HepG2 (cell line): ENCODE data around the gene MEF2A.

Experiments used
- POLR2A ChIP-seq, 2 experiments: IDR thresholded peaks; 2 replicates each; pipeline ENCODE4 v1.6.1; 2011; ENCODE audit warnings: low read depth in 2 of 2, low read length in 2 of 2, mild to moderate bottlenecking in 1 of 2, moderate library complexity in 1 of 2; ENCODE audit not compliant: insufficient read depth in 1 of 2
- ZNF552 ChIP-seq: sonication (generic); formaldehyde crosslinking; IDR thresholded peaks from 2 replicates; pipeline ENCODE4 v1.9.0; 2022; ENCODE audit warnings: missing genetic modification reagents, mild to moderate bottlenecking, borderline replicate concordance
- TF ChIP-seq, protein P1 (sequence below): sonication (generic); formaldehyde crosslinking; conservative IDR thresholded peaks from 2 replicates; pipeline ENCODE4 v1.8.1; 2023; ENCODE audit warnings: missing genetic modification reagents

DNA sequence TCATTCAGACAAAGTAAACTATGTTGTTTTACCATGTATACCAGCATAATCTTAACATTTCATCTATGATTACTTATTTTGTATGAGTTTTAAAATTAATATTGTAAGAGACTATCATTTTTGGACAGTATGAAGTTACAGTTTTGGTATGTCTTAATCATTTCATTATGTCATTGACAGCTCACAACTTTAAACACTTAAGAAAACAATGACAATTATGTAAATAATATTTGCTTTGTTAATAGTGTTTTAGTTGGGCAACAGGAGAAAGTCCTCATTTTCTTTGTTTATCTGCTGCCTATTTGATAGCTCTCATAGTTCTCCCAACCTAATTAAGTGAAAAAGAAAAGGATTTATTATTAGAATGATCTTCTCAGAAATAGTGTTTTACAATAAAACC is 80.2 kb downstream of the MEF2A start:
- no peak for TF ChIP-seq ZNF552 (CRISPR knock-in tag)
- TF ChIP-seq, protein P1, sequence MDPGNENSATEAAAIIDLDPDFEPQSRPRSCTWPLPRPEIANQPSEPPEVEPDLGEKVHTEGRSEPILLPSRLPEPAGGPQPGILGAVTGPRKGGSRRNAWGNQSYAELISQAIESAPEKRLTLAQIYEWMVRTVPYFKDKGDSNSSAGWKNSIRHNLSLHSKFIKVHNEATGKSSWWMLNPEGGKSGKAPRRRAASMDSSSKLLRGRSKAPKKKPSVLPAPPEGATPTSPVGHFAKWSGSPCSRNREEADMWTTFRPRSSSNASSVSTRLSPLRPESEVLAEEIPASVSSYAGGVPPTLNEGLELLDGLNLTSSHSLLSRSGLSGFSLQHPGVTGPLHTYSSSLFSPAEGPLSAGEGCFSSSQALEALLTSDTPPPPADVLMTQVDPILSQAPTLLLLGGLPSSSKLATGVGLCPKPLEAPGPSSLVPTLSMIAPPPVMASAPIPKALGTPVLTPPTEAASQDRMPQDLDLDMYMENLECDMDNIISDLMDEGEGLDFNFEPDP (CRISPR knock-in tag), result no peak
- TF ChIP-seq POLR2A (IDR thresholded peaks at IDR 0.05; ENCODE audit: insufficient read depth in 1 of 2, low read depth in 2 of 2, low read length in 2 of 2), result no peak
